ENCODE data around the gene SIGLEC1.

The SIGLEC1 gene

DNA sequence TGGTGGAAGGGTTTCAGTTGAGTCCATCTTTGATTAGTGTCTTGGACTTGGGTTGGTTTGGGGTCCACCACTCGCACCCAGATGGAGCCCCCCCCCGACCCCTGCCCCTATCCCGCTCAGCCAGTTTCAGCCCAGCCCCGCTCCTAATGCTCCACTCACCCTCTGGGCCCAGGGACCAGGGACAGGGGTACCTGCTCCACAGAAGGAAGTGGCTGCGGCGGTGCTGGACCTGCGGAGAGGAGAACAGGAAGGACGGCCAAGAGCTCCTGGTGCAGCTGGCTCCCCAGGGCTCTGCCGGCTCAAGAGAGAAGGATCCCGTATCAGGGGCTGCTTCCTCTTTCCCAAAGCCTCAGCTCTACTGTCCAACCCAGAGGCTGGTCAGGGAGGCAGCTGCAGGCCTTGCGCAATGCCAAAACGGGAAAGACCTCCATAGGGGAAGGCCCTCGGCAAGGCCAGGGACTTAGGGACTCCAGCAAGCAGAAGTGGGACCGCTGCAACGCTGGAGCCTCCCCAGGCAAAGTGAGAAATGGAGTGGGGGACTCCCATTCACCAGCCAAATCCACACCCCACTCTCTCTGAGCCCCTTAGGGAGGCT is at the start of gene SIGLEC1:
SIGLEC1 (minus strand) TSS at position 322 of the 595 bp plus-strand sequence. CDS start 5,472 bp downstream, outside the sequence.
- no peak for DNase-seq (ENCODE audit: low read depth in 2 of 2)

DNA sequence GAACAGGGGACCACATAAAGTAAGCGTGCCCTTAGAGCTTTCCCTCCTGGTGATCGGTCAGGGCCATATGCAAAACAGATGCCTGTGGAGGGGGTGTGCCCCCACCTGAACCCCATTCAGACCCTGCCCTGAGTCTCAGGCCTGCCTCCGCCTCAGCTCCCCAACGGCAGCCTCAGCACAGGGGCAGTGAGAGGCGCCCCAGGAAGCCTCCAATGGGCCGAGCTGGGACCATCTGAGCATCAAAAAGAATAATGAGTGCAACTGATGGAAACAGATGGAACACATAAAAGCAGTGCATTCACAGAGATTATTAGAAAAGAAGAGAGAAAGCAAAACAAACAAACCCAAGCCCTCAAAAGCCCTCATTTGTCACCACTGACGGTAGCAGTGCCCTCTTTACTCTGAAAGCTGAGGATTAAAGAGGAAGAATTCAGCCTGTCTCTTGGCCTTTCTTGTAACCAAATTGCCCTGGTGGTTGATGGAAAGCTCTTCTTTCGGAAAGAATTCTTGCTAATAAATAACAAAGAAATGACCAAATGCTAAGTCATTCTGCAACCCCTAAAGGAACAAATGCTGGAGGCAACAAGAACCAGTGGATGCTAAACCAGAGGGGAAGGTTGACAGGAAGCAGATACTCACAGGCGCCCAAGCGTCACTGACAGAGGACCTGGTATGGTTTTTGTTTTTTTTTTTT is 48.4 kb upstream of the SIGLEC1 start:
- no peak for DNase-seq (ENCODE audit: low read depth in 2 of 2)

DNA sequence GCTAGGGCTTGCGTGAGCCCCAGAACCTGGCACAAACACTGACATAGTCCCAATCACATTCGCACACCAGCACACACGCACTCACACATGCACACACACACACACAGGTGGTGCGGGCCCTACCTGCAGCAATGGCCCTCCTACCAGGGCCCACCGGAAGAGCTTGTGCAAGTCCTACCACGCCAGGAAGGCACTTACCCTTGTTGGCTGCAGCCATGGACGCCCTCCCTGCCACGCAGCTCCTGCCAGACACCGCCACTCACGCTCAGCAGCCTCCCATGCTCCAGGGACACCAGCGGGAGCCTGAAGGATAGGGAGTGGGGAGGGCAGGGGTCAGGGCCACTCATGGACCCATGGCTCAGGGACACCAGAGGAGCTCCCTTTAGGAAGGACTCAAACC is 47.5 kb upstream of the SIGLEC1 start:
- no peak for DNase-seq (ENCODE audit: low read depth in 2 of 2)

DNA sequence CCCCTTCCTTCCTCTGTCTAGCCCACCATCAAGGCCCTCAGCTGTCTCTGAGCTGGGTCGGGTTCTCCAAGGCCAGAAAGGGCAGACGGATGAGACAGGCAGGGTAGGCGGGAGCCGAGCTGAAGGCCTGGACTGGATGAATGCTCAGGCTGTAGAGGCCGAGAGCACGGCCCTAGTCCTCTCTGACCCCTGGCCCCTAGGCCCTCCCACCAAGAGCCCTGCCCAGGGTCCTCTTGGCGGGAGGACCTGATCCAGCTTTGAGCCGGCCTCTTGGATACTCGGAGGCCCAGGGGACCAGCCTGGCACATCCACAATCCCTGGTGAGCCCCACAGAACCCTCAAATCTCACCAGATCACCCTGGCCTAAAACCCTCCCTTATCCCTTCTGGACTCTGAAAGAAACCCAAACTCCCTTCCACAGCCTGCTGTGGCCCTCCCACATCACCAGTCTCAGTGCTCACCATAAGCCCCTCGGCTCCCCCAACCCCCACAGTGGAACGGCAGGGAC is 47.0 kb upstream of the SIGLEC1 start:
- DNase-seq (ENCODE audit: low read depth in 2 of 2): no peak

DNA sequence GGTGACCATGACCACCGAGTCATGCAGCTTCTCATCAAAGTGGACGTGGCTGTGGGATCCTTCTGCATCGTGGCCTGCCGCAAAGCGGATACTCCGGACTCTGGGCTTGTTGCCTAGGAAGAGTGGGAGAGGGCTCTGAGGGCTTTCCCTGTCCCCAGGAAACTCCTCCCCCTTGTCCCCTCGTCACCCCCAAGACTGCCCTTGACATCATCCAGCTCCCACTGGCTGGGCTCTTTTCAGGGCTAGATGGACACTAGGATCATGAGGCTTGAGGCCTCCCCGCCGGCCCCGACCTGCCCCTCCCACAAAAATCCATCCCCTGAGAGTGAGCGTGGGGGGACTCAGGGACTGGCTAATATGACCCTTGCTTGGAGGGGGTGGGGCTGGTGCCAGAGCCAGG is 46.2 kb upstream of the SIGLEC1 start:
- DNase-seq (ENCODE audit: low read depth in 2 of 2): no peak

GRCh38 chr20:3757268-3757667 is 44.9 kb upstream of the SIGLEC1 start:
- no peak for DNase-seq (ENCODE audit: low read depth in 2 of 2)

- no peak for DNase-seq (ENCODE audit: low read depth in 2 of 2)
Observed at GRCh38 chr20:3755814-3756480, 43.5 kb upstream of the SIGLEC1 start.

DNA sequence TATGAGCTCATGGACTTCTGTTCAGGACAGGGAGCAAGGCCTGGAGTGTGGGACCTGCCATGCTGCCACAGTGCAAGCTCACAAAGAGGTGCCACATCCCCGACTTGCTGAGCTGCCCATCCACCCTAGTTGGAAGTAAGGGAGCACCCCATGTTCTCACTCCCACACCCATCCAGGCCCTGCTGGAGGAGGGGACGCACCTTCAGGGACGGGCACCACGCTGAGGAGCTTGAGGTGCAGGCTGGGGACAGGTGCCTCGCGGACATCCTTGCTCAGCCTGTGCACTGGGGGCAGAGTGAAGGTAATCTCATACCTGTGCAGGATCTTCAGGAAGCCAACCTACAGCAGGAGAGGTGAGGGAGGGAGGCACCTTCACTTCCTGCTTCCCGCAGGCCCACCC is 42.9 kb upstream of the SIGLEC1 start:
- DNase-seq (ENCODE audit: low read depth in 2 of 2): no peak

DNA sequence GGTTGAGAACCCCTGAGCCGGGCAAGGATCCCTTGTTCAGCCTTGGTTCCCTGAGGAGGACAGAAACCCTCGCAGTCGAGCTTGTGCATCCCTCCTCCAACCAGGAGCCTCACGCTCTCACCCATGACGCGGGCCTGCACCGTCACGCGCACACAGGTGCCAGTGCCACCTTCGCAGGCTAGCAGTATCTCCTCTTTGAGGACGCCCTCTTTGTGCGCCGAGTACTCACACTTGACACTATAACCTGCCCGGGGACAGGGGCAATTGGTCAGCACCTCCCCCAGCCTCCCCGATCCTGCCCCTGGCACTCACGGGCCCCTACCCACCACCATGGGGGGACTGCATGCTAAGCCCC is 41.9 kb upstream of the SIGLEC1 start:
- no peak for DNase-seq (ENCODE audit: low read depth in 2 of 2)

DNA sequence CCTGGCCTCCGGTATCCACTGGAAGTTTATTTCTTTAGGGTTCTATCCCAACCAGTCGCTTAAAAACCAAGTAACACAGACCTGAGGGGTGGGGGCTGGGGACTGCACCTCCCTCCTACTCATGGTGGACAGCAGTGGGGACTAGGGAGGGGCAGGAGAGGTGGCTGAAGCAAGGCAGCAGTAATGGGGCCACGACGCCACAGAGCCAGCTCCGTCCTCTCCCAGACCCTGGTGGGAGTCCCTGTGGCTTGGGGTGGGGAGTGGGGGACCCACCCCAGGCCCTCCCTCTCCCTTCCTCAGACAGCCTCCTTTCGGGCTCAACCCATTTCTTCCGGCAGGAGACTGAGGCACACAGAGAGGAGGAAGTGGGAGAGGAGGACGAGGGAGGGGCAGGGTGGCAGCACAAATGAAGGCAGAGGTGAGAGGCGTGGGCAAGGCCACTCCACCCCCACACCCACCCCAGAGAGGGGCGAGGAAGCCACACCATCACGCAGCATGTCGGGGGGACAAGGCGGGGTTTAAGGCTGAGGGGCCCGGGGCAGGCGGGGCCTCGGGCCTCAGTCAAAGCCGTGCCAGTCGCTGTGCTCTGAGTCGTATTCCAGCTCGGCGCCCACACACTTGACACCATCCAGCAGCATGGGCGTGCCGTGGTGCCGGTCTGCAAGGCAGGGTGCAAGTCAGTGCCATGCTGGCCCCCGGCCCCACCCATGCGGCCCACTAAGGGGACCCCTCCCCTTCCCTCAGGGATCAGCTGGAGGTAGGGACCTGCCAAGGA is 41.3 kb upstream of the SIGLEC1 start:
- DNase-seq (ENCODE audit: low read depth in 2 of 2): no peak

DNA sequence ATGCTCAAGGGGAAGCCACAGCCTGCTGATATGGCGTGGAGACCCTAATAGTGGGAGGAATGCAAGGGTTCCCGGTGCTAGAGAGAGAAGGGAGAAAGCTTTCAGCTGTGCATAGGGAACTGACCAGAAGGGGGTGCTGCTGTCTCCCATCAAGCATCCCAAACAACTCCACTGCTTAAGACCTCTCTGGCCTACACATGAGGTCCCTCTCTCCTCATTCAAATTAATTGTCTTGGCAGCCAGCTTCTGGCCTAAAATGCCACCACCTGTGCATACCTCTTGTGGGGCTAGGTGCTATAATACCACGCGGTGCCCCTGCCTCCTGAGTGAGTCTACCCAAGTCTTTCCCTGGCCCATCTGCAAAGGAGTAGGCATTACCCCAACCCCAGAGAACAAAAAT is 40.7 kb upstream of the SIGLEC1 start:
- DNase-seq (ENCODE audit: low read depth in 2 of 2): peak; percentile 27 to 31

DNA sequence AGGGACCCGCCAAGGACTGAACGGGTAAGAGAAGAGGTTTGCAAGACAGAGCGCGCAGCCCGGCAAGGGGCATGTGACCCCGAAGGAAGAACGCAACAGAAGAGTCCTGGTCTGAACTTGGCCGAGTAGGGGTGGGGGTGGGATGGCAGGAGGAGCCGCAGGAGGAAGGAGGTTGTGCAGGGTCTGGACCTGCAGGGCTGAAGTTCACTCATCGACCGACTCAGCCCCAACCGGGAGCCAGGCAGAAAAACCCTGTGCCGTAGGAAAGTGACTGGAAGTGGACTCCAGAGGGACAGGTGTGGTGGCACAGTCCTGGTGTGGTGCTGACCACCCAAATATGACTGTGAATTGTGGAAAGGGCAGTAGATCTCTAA is 40.0 kb upstream of the SIGLEC1 start:
- no peak for DNase-seq (ENCODE audit: low read depth in 2 of 2)

GRCh38 chr20:3751675-3752385 is 39.4 kb upstream of the SIGLEC1 start:
- DNase-seq (ENCODE audit: low read depth in 2 of 2): peak in 1 of 2 donors; percentile 23

DNA sequence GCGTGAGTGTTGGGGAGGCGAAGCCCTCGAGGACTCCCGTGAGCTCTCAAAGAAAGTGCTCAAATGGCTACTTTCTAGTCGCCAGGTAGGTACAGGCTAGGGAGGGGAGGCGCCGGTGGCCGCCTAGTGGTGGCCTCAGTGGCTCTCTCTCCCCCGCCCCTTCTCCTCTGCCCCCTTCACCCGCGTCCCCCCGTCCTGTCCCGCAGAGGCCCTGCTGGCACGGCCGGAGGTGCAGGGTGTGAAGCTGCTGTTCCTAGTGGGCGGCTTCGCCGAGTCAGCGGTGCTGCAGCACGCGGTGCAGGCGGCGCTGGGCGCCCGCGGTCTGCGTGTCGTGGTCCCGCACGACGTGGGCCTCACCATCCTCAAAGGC is 38.9 kb upstream of the SIGLEC1 start:
- DNase-seq (ENCODE audit: low read depth in 2 of 2): no peak

DNA sequence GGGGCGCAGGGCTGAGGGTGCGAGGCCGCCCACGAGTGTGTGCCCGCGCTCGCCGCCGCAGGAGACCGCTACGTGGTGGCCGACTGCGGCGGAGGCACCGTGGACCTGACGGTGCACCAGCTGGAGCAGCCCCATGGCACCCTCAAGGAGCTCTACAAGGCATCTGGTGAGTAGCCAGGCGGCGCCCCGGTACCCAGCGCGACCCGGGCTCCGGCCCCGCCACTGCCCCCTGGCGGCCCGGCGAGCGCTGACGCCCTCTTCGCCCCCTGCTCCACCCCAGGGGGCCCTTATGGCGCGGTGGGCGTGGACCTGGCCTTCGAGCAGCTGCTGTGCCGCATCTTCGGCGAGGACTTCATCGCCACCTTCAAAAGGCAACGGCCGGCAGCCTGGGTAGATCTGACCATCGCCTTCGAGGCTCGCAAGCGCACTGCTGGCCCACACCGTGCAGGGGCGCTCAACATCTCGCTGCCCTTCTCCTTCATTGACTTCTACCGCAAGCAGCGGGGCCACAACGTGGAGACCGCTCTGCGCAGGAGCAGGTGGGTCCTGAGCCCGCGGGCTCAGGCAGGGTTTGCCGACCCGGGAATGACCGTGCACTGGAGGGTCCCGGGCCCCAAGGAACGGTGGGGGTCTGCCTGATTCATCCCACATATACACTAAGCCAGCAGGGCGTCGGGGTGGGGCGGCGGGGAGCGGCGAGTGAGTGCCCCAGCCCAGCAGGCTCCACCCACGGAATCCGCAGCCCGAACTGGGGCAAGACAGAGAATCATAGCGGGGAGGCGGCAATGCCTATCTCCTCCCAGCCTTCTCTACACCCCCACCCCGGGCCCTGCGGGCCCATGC is 37.5 kb upstream of the SIGLEC1 start:
- DNase-seq (ENCODE audit: low read depth in 2 of 2): no peak

- DNase-seq (ENCODE audit: low read depth in 2 of 2): no peak
Observed at GRCh38 chr20:3749087-3749688, 36.8 kb upstream of the SIGLEC1 start.

DNA sequence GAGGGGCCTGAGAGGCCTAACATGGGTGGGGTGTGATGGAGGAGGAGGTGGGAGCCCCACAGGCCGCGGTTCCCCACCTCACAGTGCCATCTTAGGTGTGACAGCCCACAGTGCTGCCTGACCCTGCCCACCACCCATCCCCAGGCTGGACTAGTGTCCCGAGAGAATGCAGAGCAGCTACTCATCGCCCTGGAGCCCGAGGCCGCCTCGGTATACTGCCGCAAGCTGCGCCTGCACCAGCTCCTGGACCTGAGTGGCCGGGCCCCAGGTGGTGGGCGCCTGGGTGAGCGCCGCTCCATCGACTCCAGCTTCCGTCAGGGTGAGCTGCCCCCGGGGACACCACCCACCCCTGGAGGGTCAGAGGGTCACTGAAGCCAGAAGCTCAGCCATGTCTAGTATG is 35.7 kb upstream of the SIGLEC1 start:
- no peak for DNase-seq (ENCODE audit: low read depth in 2 of 2)

- DNase-seq (ENCODE audit: low read depth in 2 of 2): no peak
Observed at GRCh38 chr20:3747471-3747870, 35.1 kb upstream of the SIGLEC1 start.

DNA sequence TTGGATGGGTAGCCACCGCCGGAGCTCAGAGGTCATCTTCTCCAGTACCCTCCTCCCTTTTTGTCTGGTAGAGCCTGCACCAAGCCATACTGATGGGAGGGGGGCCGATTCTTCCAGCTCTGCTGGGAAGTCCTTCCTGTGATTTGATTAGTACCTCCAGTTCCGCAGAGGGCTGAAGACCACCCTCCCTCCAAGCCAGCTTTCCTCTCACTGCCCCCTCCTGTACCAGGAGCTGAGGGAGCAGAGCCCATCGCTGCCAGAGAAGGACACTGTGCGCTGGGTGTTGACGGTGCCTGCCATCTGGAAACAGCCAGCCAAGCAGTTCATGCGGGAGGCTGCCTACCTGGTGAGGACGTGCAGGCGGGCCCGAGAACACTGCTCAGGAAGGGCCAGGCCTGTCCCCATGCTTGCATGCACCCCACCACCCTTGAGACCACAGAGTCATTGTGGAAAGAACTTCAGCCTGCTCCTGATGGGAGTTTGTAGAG is 33.3 kb upstream of the SIGLEC1 start:
- DNase-seq (ENCODE audit: low read depth in 2 of 2): no peak

All from stimulated activated CD8-positive, alpha-beta memory T cell treated with anti-CD3 and anti-CD28 coated beads, Interleukin-7, amount 100 ng/mL, for 4 hours (primary cell).